Measurements from ENCODE around the gene AVEN.

The AVEN gene

DNA sequence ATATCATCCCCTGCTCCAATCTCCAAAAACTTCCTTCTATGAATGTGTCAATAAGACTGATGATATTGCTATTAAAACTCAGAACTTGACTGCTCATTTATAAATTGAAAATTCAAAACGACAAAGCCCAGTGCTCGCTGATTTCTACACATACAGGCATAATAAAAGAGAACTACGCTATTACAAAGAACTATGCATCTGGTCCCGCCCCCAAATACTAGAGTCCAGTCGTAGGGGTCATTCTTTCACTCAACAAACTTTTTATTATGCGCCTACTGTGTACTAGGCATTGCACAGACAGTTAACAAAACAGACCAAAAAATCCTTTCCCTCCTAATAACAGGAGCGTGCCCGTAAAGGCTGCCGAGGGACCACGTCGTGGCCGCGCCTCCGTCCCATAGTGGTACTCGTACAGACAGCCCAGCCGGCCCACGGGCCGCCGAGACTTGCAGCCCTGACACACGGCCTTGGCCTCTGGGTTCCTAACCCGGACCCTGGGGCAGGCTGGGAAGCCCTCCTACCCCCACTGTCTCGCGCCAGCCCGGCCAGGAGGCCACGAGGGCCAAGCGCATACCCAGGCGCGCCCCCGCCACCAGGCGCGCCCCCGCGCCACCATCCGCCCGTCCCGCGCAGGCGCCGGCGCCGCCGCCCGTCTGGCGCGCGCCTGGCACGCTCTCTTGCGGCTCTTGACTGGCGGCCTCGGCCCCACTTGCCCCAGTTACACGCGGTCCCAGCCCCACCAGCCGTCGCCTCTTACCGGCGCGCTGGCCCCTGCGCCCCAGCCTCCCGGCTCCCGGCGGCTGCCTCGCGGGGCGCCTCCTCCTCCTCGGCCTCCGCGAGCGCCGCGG lies 757 bp downstream of the AVEN start:
- ChIA-PET CTCF (interaction anchor here (1.3 kb wide), 2 partner anchors 9 to 300 kb away, joined by 4 read pairs; no protein-coding TSS in a partner anchor), POLR2A (interaction anchor here (1.0 to 1.3 kb wide), 2 partner anchors 9 to 10 kb away, joined by 4 read pairs; no protein-coding TSS in a partner anchor)
- TF ChIP-seq, protein P1, sequence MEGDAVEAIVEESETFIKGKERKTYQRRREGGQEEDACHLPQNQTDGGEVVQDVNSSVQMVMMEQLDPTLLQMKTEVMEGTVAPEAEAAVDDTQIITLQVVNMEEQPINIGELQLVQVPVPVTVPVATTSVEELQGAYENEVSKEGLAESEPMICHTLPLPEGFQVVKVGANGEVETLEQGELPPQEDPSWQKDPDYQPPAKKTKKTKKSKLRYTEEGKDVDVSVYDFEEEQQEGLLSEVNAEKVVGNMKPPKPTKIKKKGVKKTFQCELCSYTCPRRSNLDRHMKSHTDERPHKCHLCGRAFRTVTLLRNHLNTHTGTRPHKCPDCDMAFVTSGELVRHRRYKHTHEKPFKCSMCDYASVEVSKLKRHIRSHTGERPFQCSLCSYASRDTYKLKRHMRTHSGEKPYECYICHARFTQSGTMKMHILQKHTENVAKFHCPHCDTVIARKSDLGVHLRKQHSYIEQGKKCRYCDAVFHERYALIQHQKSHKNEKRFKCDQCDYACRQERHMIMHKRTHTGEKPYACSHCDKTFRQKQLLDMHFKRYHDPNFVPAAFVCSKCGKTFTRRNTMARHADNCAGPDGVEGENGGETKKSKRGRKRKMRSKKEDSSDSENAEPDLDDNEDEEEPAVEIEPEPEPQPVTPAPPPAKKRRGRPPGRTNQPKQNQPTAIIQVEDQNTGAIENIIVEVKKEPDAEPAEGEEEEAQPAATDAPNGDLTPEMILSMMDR (IDR thresholded peaks at IDR 0.05; ENCODE audit: insufficient read depth, low read length, missing control alignments), result no peak
- no peak for DNase-seq (ENCODE audit: low read depth, low spot score)
- H3K4me3 ChIP-seq (ENCODE audit: low read depth, low read length), result peak overlapping the region; percentile 94

DNA sequence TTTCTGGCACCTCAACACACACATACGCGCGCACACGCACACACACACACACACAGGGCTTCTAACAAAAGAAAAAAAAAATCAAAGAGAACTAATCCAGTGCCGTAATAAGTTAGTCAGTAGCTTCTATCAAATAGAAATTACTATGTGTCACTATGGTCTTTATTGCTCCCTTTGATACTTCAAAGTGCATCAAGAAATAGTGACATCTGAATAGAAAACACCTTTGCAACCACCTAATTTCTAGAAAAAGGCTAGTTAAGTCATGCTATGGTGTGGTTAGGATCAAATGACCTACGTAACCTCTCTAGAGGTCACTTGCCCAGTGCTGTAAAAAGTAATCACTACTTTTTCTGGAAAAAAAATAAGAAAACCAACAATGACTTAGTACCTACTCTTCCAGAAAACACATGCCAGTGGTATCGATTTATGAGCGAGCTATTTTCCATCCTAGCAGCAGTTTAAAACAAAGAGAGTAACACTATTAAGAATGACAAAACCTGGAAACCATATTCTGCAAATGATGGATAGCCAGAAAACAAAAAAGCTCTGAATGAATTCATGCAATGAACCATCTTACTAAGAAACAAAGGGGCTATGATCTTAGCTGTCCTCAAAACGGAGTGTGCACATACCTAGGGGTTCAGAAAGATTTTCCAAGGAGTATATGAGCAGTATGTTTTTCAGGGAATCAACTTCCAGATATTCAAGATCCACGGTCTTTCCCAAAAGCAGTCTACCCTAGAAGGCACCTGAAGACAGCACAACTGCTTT lies 6.8 kb downstream of the AVEN start:
- no peak for DNase-seq (ENCODE audit: low read depth, low spot score)
- TF ChIP-seq, protein P1 (IDR thresholded peaks at IDR 0.05; ENCODE audit: insufficient read depth, low read length, missing control alignments), result no peak
- H3K4me3 ChIP-seq (ENCODE audit: low read depth, low read length), result no peak overlapping the region
- POLR2A ChIA-PET, result no interaction called here
- CTCF ChIA-PET, result no interaction called here

DNA sequence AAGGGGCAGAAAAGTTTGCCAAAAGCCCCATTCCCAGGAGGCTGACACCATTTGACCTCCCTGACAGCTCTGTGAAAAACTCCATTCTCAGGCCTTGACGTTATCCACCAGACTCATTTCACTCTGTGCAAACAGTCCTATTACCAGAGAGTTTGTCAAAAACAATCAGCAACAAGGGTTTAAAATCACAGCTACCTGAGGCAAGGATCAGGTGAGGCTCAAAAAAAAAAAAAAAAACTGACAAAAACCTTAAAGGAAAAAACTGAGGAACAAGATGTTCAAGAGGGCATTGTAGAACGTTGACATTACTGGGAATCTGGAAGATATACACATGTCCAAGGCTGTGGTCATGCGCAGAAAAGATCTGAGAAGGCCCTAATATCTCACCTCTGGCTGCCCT lies 11.4 kb downstream of the AVEN start:
- ChIA-PET CTCF (no interaction called here), POLR2A (no interaction called here)
- no peak for DNase-seq (ENCODE audit: low read depth, low spot score)
- no peak overlapping the region for H3K4me3 ChIP-seq (ENCODE audit: low read depth, low read length)
- TF ChIP-seq, protein P1 (IDR thresholded peaks at IDR 0.05; ENCODE audit: insufficient read depth, low read length, missing control alignments), result no peak

DNA sequence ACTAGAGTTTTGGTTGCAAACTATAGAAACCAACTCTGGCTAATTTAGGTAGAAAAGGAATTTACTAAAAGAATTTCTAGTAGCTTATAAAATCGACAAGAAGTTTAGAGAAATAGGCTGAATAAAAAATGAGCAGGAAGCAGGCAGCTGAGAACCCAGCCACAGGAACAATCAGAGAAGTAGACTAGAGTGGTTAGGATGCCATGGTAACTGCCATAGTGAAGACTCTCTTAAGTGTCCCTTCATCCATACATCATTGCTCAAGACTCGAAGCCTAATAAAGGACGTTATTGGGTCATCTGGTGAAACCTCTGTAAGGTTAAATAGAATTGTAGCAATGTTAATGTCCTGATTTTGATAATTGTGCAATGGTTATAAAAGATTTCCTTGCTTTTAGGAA lies 13.8 kb downstream of the AVEN start:
- ChIA-PET CTCF (no interaction called here), POLR2A (no interaction called here)
- TF ChIP-seq, protein P1 (IDR thresholded peaks at IDR 0.05; ENCODE audit: insufficient read depth, low read length, missing control alignments), result no peak
- no peak for DNase-seq (ENCODE audit: low read depth, low spot score)
- no peak overlapping the region for H3K4me3 ChIP-seq (ENCODE audit: low read depth, low read length)

DNA sequence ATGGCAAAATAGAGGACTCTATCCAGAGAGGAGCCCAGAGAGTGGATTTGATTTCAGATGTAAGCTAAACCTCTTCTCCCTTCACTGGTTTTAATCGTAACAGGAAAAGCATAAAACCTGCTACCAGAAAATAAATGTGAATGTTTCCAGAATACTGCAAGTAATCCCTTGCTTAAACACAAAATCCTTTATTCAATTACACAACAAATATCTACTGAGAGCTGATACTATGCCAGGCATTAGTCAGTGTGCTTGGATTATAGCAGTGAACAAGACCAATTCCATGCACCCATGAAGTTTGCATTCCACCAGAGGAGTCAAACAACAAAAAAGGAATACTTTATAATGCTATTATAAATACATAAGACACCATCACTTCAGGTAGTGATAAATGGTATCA lies 15.1 kb downstream of the AVEN start:
- ChIA-PET CTCF (interaction anchor here (0.7 kb wide), 1 partner anchor 1060 kb away, joined by 3 read pairs; no protein-coding TSS in a partner anchor), POLR2A (no interaction called here)
- TF ChIP-seq, protein P1 (IDR thresholded peaks at IDR 0.05; ENCODE audit: insufficient read depth, low read length, missing control alignments), result no peak
- H3K4me3 ChIP-seq (ENCODE audit: low read depth, low read length), result no peak overlapping the region
- DNase-seq (ENCODE audit: low read depth, low spot score), result no peak

Measured in AG04449 (cell line).